HEK293 (cell line): Measurements from ENCODE around the gene VASN.
A peak's percentile ranks its signal among the peaks of the same experiment; 100 is the strongest.

Source experiments
- BCL11A ChIP-seq: fragments of 450-650 bp; formaldehyde crosslinking; IDR thresholded peaks from 2 replicates; pipeline ENCODE4 v1.5.1; 2016; ENCODE audit warnings: low read depth, missing biosample characterization, missing genetic modification characterization
- GLI4 ChIP-seq: fragments of 450-650 bp; formaldehyde crosslinking; IDR thresholded peaks from 2 replicates; pipeline ENCODE4 v1.5.1; 2016; ENCODE audit warnings: missing biosample characterization, missing genetic modification characterization
- HOXC10 ChIP-seq: sonication (generic); formaldehyde crosslinking; IDR thresholded peaks from 2 replicates; pipeline ENCODE4 v1.8.1; 2023; ENCODE audit warnings: mild to moderate bottlenecking, missing genetic modification reagents
- IKZF3 ChIP-seq: fragments of 450-650 bp; IDR thresholded peaks from 2 replicates; pipeline ENCODE4 v1.5.0; 2018; ENCODE audit warnings: missing biosample characterization, mild to moderate bottlenecking, missing genetic modification characterization, moderate library complexity
- KLF16 ChIP-seq: fragments of 450-650 bp; formaldehyde crosslinking; IDR thresholded peaks from 2 replicates; pipeline ENCODE4 v1.5.1; 2017; ENCODE audit warnings: missing biosample characterization, missing genetic modification characterization
- KLF17 ChIP-seq: fragments of 450-650 bp; formaldehyde crosslinking; IDR thresholded peaks from 2 replicates; pipeline ENCODE4 v1.5.1; 2016; ENCODE audit warnings: missing biosample characterization, missing genetic modification characterization
- PRDM6 ChIP-seq: fragments of 450-650 bp; formaldehyde crosslinking; IDR thresholded peaks from 2 replicates; pipeline ENCODE4 v1.5.1; 2017; ENCODE audit warnings: missing biosample characterization, missing genetic modification characterization
- SETDB1 ChIP-seq: IDR thresholded peaks from one replicate; pipeline ENCODE4 v1.6.1; 2017; ENCODE audit warnings: mild to moderate bottlenecking, low read length, moderate library complexity, mixed read lengths; ENCODE audit not compliant: insufficient read length
- TSHZ1 ChIP-seq: fragments of 450-650 bp; formaldehyde crosslinking; IDR thresholded peaks from 2 replicates; pipeline ENCODE4 v1.5.1; 2016; ENCODE audit warnings: missing biosample characterization, missing genetic modification characterization, borderline replicate concordance
- ZBTB44 ChIP-seq: fragments of 450-650 bp; IDR thresholded peaks from 2 replicates; pipeline ENCODE4 v1.5.1; 2018; ENCODE audit warnings: missing biosample characterization, mild to moderate bottlenecking, missing genetic modification characterization
- ZNF114 ChIP-seq: fragments of 450-650 bp; formaldehyde crosslinking; IDR thresholded peaks from 2 replicates; pipeline ENCODE4 v1.5.0; 2017; ENCODE audit warnings: missing biosample characterization, missing genetic modification characterization
- ZNF184 ChIP-seq: fragments of 450-650 bp; IDR thresholded peaks from 2 replicates; pipeline ENCODE4 v1.5.1; 2018; ENCODE audit warnings: missing biosample characterization, mild to moderate bottlenecking, missing genetic modification characterization
- ZNF223 ChIP-seq: fragments of 450-650 bp; formaldehyde crosslinking; IDR thresholded peaks from 2 replicates; pipeline ENCODE4 v1.5.1; 2016; ENCODE audit warnings: missing biosample characterization, missing genetic modification characterization
- ZNF366 ChIP-seq: fragments of 450-650 bp; formaldehyde crosslinking; conservative IDR thresholded peaks from 2 replicates; pipeline ENCODE4 v1.5.1; 2016; ENCODE audit warnings: missing biosample characterization, missing genetic modification characterization
- ZNF423 ChIP-seq: fragments of 450-650 bp; formaldehyde crosslinking; IDR thresholded peaks from 2 replicates; pipeline ENCODE4 v1.5.1; 2016; ENCODE audit warnings: missing biosample characterization, missing genetic modification characterization
- ZNF544 ChIP-seq: fragments of 450-650 bp; formaldehyde crosslinking; IDR thresholded peaks from 2 replicates; pipeline ENCODE4 v1.5.0; 2017; ENCODE audit warnings: missing biosample characterization, missing genetic modification characterization
- ZNF596 ChIP-seq: fragments of 450-650 bp; IDR thresholded peaks from 2 replicates; pipeline ENCODE4 v1.5.0; 2018; ENCODE audit warnings: missing biosample characterization, mild to moderate bottlenecking, missing genetic modification characterization, moderate library complexity
- ZNF707 ChIP-seq: fragments of 450-650 bp; formaldehyde crosslinking; IDR thresholded peaks from 2 replicates; pipeline ENCODE4 v1.5.1; 2016; ENCODE audit warnings: missing biosample characterization, missing genetic modification characterization
- ZNF76 ChIP-seq: fragments of 450-650 bp; formaldehyde crosslinking; IDR thresholded peaks from 2 replicates; pipeline ENCODE4; 2016; ENCODE audit warnings: low read depth, missing biosample characterization, missing genetic modification characterization, borderline replicate concordance
- TF ChIP-seq, protein P1 (sequence below): fragments of 450-650 bp; formaldehyde crosslinking; IDR thresholded peaks from 2 replicates; pipeline ENCODE4 v1.5.1; 2016; ENCODE audit warnings: missing biosample characterization, missing genetic modification characterization, low read depth
- TF ChIP-seq, protein P2 (sequence below): fragments of 450-650 bp; formaldehyde crosslinking; IDR thresholded peaks from 2 replicates; pipeline ENCODE4 v1.5.1; 2016; ENCODE audit warnings: missing biosample characterization, missing genetic modification characterization
- TF ChIP-seq, protein P3 (sequence below): fragments of 450-650 bp; formaldehyde crosslinking; IDR thresholded peaks from 2 replicates; pipeline ENCODE4 v1.5.1; 2016; ENCODE audit warnings: missing biosample characterization, missing genetic modification characterization
- TF ChIP-seq, protein P4 (sequence below): fragments of 450-650 bp; formaldehyde crosslinking; IDR thresholded peaks from 2 replicates; pipeline ENCODE4 v1.5.1; 2016; ENCODE audit warnings: missing biosample characterization, missing genetic modification characterization

VASN gene

DNA sequence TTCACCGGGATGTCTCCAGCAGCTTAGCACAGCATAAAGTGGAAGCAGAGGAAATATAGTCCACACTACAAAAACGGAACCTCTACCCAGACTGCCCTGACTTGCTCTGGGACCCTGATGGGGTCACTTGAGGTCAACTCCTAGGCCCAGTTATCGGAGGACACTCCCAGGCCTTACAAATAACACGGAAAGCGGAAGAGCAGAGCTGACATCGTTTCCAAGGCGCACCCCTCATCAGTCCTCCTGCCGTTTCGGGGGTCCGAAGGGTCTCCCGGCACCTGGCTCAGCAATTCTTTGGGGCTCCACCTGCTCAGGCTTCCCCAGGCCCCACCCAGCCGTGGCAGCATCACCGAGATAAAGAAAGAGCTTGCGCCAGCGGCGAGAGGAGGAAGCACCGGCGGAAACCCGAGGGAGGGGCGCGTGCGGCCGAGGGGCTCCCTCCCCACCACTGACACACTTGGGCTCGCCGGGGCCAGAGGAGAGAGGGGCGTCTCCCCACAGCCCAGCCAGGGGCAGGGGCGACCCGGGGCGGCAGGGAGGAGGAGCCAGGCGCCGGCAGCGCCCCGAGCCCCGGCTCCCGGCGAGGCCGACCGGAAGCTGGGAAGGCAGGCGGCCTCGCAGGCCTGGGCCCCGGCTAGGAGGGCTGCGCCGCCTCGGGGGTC is 44.0 kb downstream of the VASN start (continued):
- no peak for TF ChIP-seq PRDM6 (tag by site-specific recombination)
- TF ChIP-seq ZNF76 (tag by site-specific recombination) = 0 out of 2 replicates have a peak, but pooled peaks have one; percentile 23
- TF ChIP-seq ZNF366 = no peak
- no peak for TF ChIP-seq BCL11A (tag by site-specific recombination)
- no peak for TF ChIP-seq SETDB1
- TF ChIP-seq, protein P1, sequence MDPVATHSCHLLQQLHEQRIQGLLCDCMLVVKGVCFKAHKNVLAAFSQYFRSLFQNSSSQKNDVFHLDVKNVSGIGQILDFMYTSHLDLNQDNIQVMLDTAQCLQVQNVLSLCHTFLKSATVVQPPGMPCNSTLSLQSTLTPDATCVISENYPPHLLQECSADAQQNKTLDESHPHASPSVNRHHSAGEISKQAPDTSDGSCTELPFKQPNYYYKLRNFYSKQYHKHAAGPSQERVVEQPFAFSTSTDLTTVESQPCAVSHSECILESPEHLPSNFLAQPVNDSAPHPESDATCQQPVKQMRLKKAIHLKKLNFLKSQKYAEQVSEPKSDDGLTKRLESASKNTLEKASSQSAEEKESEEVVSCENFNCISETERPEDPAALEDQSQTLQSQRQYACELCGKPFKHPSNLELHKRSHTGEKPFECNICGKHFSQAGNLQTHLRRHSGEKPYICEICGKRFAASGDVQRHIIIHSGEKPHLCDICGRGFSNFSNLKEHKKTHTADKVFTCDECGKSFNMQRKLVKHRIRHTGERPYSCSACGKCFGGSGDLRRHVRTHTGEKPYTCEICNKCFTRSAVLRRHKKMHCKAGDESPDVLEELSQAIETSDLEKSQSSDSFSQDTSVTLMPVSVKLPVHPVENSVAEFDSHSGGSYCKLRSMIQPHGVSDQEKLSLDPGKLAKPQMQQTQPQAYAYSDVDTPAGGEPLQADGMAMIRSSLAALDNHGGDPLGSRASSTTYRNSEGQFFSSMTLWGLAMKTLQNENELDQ (tag by site-specific recombination) = no peak
- no peak for TF ChIP-seq KLF16 (tag by site-specific recombination)
- no peak for TF ChIP-seq ZNF423 (tag by site-specific recombination)
- no peak for TF ChIP-seq ZNF707 (tag by site-specific recombination)
- no peak for TF ChIP-seq ZNF596
- no peak for TF ChIP-seq HOXC10 (CRISPR knock-in tag)
- TF ChIP-seq ZNF544 (tag by site-specific recombination) = no peak
- TF ChIP-seq GLI4 (tag by site-specific recombination) = no peak
- TF ChIP-seq ZNF184 (tag by site-specific recombination) = no peak
- TF ChIP-seq, protein P2, sequence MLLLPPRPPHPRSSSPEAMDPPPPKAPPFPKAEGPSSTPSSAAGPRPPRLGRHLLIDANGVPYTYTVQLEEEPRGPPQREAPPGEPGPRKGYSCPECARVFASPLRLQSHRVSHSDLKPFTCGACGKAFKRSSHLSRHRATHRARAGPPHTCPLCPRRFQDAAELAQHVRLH (tag by site-specific recombination) = no peak
- no peak for TF ChIP-seq ZBTB44 (tag by site-specific recombination)
- TF ChIP-seq ZNF114 = no peak
- TF ChIP-seq, protein P3, sequence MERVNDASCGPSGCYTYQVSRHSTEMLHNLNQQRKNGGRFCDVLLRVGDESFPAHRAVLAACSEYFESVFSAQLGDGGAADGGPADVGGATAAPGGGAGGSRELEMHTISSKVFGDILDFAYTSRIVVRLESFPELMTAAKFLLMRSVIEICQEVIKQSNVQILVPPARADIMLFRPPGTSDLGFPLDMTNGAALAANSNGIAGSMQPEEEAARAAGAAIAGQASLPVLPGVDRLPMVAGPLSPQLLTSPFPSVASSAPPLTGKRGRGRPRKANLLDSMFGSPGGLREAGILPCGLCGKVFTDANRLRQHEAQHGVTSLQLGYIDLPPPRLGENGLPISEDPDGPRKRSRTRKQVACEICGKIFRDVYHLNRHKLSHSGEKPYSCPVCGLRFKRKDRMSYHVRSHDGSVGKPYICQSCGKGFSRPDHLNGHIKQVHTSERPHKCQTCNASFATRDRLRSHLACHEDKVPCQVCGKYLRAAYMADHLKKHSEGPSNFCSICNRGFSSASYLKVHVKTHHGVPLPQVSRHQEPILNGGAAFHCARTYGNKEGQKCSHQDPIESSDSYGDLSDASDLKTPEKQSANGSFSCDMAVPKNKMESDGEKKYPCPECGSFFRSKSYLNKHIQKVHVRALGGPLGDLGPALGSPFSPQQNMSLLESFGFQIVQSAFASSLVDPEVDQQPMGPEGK (tag by site-specific recombination) = 0 out of 2 replicates have a peak, but pooled peaks have one; percentile 9
- TF ChIP-seq IKZF3 (tag by site-specific recombination) = no peak
- no peak for TF ChIP-seq ZNF223 (tag by site-specific recombination)
- TF ChIP-seq, protein P4, sequence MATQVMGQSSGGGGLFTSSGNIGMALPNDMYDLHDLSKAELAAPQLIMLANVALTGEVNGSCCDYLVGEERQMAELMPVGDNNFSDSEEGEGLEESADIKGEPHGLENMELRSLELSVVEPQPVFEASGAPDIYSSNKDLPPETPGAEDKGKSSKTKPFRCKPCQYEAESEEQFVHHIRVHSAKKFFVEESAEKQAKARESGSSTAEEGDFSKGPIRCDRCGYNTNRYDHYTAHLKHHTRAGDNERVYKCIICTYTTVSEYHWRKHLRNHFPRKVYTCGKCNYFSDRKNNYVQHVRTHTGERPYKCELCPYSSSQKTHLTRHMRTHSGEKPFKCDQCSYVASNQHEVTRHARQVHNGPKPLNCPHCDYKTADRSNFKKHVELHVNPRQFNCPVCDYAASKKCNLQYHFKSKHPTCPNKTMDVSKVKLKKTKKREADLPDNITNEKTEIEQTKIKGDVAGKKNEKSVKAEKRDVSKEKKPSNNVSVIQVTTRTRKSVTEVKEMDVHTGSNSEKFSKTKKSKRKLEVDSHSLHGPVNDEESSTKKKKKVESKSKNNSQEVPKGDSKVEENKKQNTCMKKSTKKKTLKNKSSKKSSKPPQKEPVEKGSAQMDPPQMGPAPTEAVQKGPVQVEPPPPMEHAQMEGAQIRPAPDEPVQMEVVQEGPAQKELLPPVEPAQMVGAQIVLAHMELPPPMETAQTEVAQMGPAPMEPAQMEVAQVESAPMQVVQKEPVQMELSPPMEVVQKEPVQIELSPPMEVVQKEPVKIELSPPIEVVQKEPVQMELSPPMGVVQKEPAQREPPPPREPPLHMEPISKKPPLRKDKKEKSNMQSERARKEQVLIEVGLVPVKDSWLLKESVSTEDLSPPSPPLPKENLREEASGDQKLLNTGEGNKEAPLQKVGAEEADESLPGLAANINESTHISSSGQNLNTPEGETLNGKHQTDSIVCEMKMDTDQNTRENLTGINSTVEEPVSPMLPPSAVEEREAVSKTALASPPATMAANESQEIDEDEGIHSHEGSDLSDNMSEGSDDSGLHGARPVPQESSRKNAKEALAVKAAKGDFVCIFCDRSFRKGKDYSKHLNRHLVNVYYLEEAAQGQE (tag by site-specific recombination) = no peak
- TF ChIP-seq KLF17 (tag by site-specific recombination) = 0 out of 2 replicates have a peak, but pooled peaks have one; percentile 19
- TF ChIP-seq TSHZ1 (tag by site-specific recombination) = no peak
